DOHH2 (cell line): ENCODE measurements around the gene DND1.

Experiments
- EZH2phosphoT487 ChIP-seq: fragments of 200-600 bp; sonication (generic); IDR thresholded peaks from 2 replicates; pipeline ENCODE4 v1.6.1; 2017; ENCODE audit warnings: borderline replicate concordance, mild to moderate bottlenecking, antibody characterized with exemption, low read length, moderate library complexity, mixed read lengths
- TF ChIP-seq, protein P1 (sequence below): fragments of 200-600 bp; sonication (generic); IDR thresholded peaks from one replicate; pipeline ENCODE4 v1.5.1; 2014; ENCODE audit warnings: antibody characterized with exemption, mild to moderate bottlenecking, low read depth, low read length; ENCODE audit not compliant: poor library complexity, severe bottlenecking

DNA sequence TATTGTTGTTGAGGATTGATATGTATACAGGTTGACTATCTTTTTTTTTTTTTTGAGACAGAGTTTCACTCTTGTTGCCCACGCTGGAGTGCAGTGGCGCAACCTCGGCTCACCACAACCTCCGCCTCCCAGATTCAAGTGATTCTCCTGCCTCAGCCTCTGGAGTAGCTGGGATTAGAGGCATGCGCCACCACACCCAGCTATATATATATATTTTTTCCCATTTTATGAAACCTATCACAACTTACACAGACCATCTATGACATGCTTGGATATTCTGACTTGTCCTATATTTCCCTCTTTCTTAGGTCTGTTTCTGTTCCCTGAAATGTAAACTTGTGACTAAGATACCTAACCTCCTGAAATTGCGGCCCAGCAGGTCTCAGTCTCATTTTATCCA is 45.4 kb downstream of the DND1 start:
- TF ChIP-seq, protein P1, sequence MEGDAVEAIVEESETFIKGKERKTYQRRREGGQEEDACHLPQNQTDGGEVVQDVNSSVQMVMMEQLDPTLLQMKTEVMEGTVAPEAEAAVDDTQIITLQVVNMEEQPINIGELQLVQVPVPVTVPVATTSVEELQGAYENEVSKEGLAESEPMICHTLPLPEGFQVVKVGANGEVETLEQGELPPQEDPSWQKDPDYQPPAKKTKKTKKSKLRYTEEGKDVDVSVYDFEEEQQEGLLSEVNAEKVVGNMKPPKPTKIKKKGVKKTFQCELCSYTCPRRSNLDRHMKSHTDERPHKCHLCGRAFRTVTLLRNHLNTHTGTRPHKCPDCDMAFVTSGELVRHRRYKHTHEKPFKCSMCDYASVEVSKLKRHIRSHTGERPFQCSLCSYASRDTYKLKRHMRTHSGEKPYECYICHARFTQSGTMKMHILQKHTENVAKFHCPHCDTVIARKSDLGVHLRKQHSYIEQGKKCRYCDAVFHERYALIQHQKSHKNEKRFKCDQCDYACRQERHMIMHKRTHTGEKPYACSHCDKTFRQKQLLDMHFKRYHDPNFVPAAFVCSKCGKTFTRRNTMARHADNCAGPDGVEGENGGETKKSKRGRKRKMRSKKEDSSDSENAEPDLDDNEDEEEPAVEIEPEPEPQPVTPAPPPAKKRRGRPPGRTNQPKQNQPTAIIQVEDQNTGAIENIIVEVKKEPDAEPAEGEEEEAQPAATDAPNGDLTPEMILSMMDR: no peak
- TF ChIP-seq EZH2phosphoT487: no peak
